Activated T-cell treated with anti-CD3 and anti-CD28 coated beads for 1 hour (primary cell): ENCODE measurements around the gene WRNIP1.

ENCODE experiments used
- DNase-seq: peaks from one replicate; pipeline ENCODE4 v3.0.0-alpha.2; 2020; ENCODE audit warnings: low read depth

Gene WRNIP1

GRCh38 chr6:2763345-2763841, 1.8 kb upstream of the WRNIP1 start:
- no peak for DNase-seq

- DNase-seq: no peak
Observed at GRCh38 chr6:2763876-2764540, 1.2 kb upstream of the WRNIP1 start.

- DNase-seq: peak; percentile 47
Observed at GRCh38 chr6:2764610-2765165, 505 bp upstream of the WRNIP1 start.

- peak; percentile 25 for DNase-seq
Observed at GRCh38 chr6:2765896-2766766, 938 bp downstream of the WRNIP1 start.

- DNase-seq: no peak
Observed at GRCh38 chr6:2766767-2767656, 1.8 kb downstream of the WRNIP1 start.

GRCh38 chr6:2767657-2768524, 2.7 kb downstream of the WRNIP1 start:
- DNase-seq: no peak

- DNase-seq: no peak
Observed at GRCh38 chr6:2768696-2769095, 3.5 kb downstream of the WRNIP1 start.

- no peak for DNase-seq
Observed at GRCh38 chr6:2770171-2770570, 5.0 kb downstream of the WRNIP1 start.

- no peak for DNase-seq
Observed at GRCh38 chr6:2771079-2771478, 5.9 kb downstream of the WRNIP1 start.

- no peak for DNase-seq
Observed at GRCh38 chr6:2772840-2773239, 7.6 kb downstream of the WRNIP1 start.

- no peak for DNase-seq
Observed at GRCh38 chr6:2773449-2773848, 8.3 kb downstream of the WRNIP1 start.

- DNase-seq: no peak
Observed at GRCh38 chr6:2775003-2775402, 9.8 kb downstream of the WRNIP1 start.

GRCh38 chr6:2777249-2777648, 12.1 kb downstream of the WRNIP1 start:
- no peak for DNase-seq

- DNase-seq: no peak
Observed at GRCh38 chr6:2780102-2780737, 15.0 kb downstream of the WRNIP1 start.

GRCh38 chr6:2781685-2782355, 16.6 kb downstream of the WRNIP1 start:
- DNase-seq: no peak

- no peak for DNase-seq
Observed at GRCh38 chr6:2782356-2782708, 17.1 kb downstream of the WRNIP1 start.

GRCh38 chr6:2782825-2783187, 17.6 kb downstream of the WRNIP1 start:
- DNase-seq: no peak

GRCh38 chr6:2783188-2783963, 18.2 kb downstream of the WRNIP1 start:
- DNase-seq: no peak

GRCh38 chr6:2784061-2784460, 18.9 kb downstream of the WRNIP1 start:
- DNase-seq: no peak
